MCF 10A (cell line): ENCODE results near the gene GRIA1. TPM values are rescaled to one million over a fixed set of nuclear protein-coding genes. Genes with fewer than 3 reads are reported as not detected.

ENCODE experiments used
- BruUV-seq: library from RNA; stranded (reverse); fragments of 400-500 nt; replicated peaks from 2 replicates; lab custom pipeline; 2021; lab: Mats Ljungman, UMichigan
- CTCF ChIA-PET: fragments of 300-600 bp; sonication (Branson Sonifier 250); formaldehyde crosslinking; extraction: SDS; loops from one replicate; lab custom pipeline; 2021; ENCODE audit warnings: antibody characterized with exemption, inconsistent platforms; lab: Yijun Ruan, JAX
- POLR2A ChIA-PET: fragments of 300-600, 350-650 bp; sonication (Branson Sonifier 250); formaldehyde crosslinking; extraction: SDS; loops from one replicate; lab custom pipeline; 2020; ENCODE audit warnings: antibody characterized with exemption, inconsistent platforms; lab: Yijun Ruan, JAX
- DNase-seq: peaks from one replicate; pipeline ENCODE4 v3.0.0-alpha.2; 2018; ENCODE audit not compliant: unreplicated experiment
- H3K27ac Mint-ChIP-seq: one replicate; pipeline ENCODE4 v1.8.0; 2022; ENCODE audit warnings: mild to moderate bottlenecking, low read depth, mixed read lengths; ENCODE audit not compliant: unreplicated experiment
- H3K27me3 Mint-ChIP-seq: one replicate; pipeline ENCODE4 v1.8.0; 2022; ENCODE audit warnings: mixed read lengths; ENCODE audit not compliant: insufficient read depth, unreplicated experiment
- H3K36me3 Mint-ChIP-seq: one replicate; pipeline ENCODE4 v1.8.0; 2022; ENCODE audit warnings: mild to moderate bottlenecking, moderate library complexity, mixed read lengths; ENCODE audit not compliant: insufficient read depth, unreplicated experiment
- H3K4me1 Mint-ChIP-seq: one replicate; pipeline ENCODE4 v1.8.0; 2022; ENCODE audit warnings: mixed read lengths; ENCODE audit not compliant: insufficient read depth, unreplicated experiment
- H3K4me3 Mint-ChIP-seq: one replicate; pipeline ENCODE4 v1.8.0; 2022; ENCODE audit warnings: mild to moderate bottlenecking, moderate library complexity, mixed read lengths; ENCODE audit not compliant: unreplicated experiment
- H3K9me3 Mint-ChIP-seq: one replicate; pipeline ENCODE4 v1.8.0; 2022; ENCODE audit warnings: mixed read lengths; ENCODE audit not compliant: unreplicated experiment
- intact Hi-C: fragments of 100-400 bp; cut with micrococcal nuclease; formaldehyde crosslinking; loops from 2 replicates; pipeline ENCODE4 v1.14.1; 2022
- total RNA-seq: library from RNA; stranded (reverse); gene quantifications from 2 replicates; pipeline ENCODE4 v1.2.3, GENCODE V29; 2022
- TF ChIP-seq, protein P1 (sequence below): fragments of 200-600 bp; IDR thresholded peaks from one replicate; pipeline ENCODE4 v1.8.0; 2022; ENCODE audit warnings: antibody characterized with exemption, mild to moderate bottlenecking; ENCODE audit not compliant: unreplicated experiment

GRIA1 gene
- total RNA-seq, 1 experiment from 2014 or later = not detected

DNA sequence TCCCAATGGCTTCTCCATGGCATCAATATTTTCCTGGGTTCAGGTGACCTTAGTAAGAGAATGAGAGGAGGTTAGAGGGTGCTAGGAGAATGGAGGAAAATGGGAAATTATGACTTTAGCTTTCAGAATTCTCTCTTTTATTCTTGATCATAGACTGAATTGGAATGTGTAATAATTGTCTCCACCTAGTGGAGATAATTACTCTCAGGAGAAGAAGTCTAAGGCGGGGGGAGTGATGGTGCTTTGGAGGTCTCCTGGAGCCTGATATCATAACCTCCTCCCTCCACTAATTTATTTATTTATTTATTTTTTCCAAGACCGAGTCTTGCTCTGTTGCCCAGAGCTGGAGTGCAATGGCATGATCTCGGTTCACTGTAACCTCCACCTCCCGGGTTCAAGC, 221.3 kb downstream of the GRIA1 start:
- no peak for DNase-seq
- Mint-ChIP-seq H3K9me3 (no peaks in the 10 kb centered on the region), H3K4me3 (no peak overlapping the region), H3K27me3 (no peaks in the 10 kb centered on the region), H3K27ac (no peak overlapping the region), H3K4me1 (no peaks in the 10 kb centered on the region), H3K36me3 (no peaks in the 10 kb centered on the region)
- CTCF ChIA-PET = interaction anchor here (0.6 to 1.5 kb wide), 6 partner anchors 19 to 1151 kb away, joined by 3 to 7 read pairs (median 4); no protein-coding TSS in a partner anchor
- POLR2A ChIA-PET = no interaction called here
- BruUV-seq = no TSS peak
- intact Hi-C loops = loop anchor here (1.0 kb wide), 1 partner anchor 215 kb away; no protein-coding TSS in a partner anchor
- TF ChIP-seq, protein P1, sequence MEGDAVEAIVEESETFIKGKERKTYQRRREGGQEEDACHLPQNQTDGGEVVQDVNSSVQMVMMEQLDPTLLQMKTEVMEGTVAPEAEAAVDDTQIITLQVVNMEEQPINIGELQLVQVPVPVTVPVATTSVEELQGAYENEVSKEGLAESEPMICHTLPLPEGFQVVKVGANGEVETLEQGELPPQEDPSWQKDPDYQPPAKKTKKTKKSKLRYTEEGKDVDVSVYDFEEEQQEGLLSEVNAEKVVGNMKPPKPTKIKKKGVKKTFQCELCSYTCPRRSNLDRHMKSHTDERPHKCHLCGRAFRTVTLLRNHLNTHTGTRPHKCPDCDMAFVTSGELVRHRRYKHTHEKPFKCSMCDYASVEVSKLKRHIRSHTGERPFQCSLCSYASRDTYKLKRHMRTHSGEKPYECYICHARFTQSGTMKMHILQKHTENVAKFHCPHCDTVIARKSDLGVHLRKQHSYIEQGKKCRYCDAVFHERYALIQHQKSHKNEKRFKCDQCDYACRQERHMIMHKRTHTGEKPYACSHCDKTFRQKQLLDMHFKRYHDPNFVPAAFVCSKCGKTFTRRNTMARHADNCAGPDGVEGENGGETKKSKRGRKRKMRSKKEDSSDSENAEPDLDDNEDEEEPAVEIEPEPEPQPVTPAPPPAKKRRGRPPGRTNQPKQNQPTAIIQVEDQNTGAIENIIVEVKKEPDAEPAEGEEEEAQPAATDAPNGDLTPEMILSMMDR = peak; percentile 23

- intact Hi-C loops = no loop called here
- POLR2A ChIA-PET = no interaction called here
Observed at GRCh38 chr5:153712946-153713345, 222.5 kb downstream of the GRIA1 start.

GRCh38 chr5:153713943-153714342, 223.5 kb downstream of the GRIA1 start:
- Mint-ChIP-seq H3K4me1 (no peaks in the 10 kb centered on the region), H3K27me3 (no peaks in the 10 kb centered on the region), H3K27ac (no peak overlapping the region), H3K36me3 (no peaks in the 10 kb centered on the region), H3K9me3 (no peaks in the 10 kb centered on the region), H3K4me3 (no peak overlapping the region)
- CTCF ChIA-PET = interaction anchor here (0.6 kb wide), 1 partner anchor 1159 kb away, joined by 4 read pairs; no protein-coding TSS in a partner anchor
- DNase-seq = no peak
- BruUV-seq = no TSS peak
- intact Hi-C loops = no loop called here
- TF ChIP-seq, protein P1 = no peak
- POLR2A ChIA-PET = interaction anchor here (0.7 kb wide), 1 partner anchor 466 kb away, joined by 3 read pairs; no protein-coding TSS in a partner anchor

More at GRCh38 chr5:153712946-153713345, 222.5 kb downstream of the GRIA1 start:
- BruUV-seq = no TSS peak
- no peaks in the 10 kb centered on the region for H3K4me1 Mint-ChIP-seq
- DNase-seq = no peak
- H3K27ac Mint-ChIP-seq = no peak overlapping the region
- H3K36me3 Mint-ChIP-seq = no peaks in the 10 kb centered on the region
- TF ChIP-seq, protein P1 = no peak
- H3K27me3 Mint-ChIP-seq = no peaks in the 10 kb centered on the region
- CTCF ChIA-PET = interaction anchor here (0.7 to 1.5 kb wide), 2 partner anchors 18 to 259 kb away, joined by 4 to 6 read pairs; no protein-coding TSS in a partner anchor
- no peaks in the 10 kb centered on the region for H3K9me3 Mint-ChIP-seq
- no peak overlapping the region for H3K4me3 Mint-ChIP-seq

DNA sequence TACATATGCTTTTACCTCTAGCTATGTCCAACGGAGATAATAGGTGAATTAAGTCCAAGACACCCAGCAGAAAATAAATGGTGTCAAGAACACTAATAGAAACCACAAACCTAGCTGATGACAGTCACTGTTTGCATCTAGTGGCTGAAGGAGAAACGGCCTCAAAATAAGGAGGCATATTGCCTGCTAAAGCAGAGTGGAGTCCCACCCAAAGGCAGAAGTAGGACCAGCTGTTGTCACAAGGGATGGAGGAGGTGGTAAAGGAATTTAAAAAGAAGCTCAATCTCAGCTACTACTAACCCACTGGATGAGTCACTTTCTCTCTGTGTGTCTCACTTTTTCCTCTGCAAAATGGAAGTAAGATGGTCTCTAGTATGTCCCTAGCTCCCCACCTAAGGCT, 224.3 kb downstream of the GRIA1 start:
- no TSS peak for BruUV-seq
- DNase-seq = no peak
- H3K4me3 Mint-ChIP-seq = no peak overlapping the region
- no peaks in the 10 kb centered on the region for H3K27me3 Mint-ChIP-seq
- H3K9me3 Mint-ChIP-seq = no peaks in the 10 kb centered on the region
- ChIA-PET POLR2A (no interaction called here), CTCF (interaction anchor here (0.6 to 1.9 kb wide), 5 partner anchors 35 to 1160 kb away, joined by 3 to 5 read pairs (median 3); no protein-coding TSS in a partner anchor)
- no peaks in the 10 kb centered on the region for H3K36me3 Mint-ChIP-seq
- TF ChIP-seq, protein P1 = no peak
- H3K4me1 Mint-ChIP-seq = no peaks in the 10 kb centered on the region
- H3K27ac Mint-ChIP-seq = no peak overlapping the region
- intact Hi-C loops = no loop called here
